OCI-LY7 (cell line): Measurements from ENCODE around the gene STAC3. TPM values are rescaled to one million over a fixed set of nuclear protein-coding genes. Genes with fewer than 3 reads are reported as not detected.

ENCODE experiments used
- BruUV-seq: library from RNA; stranded (reverse); fragments of 400-500 nt; replicated peaks from 2 replicates; lab custom pipeline; 2021; lab: Mats Ljungman, UMichigan
- CTCF ChIA-PET: fragments of 300-600 bp; sonication (Branson Sonifier 250); formaldehyde crosslinking; loops from one replicate; lab custom pipeline; 2022; ENCODE audit warnings: antibody characterized with exemption; ENCODE audit not compliant: unreplicated experiment; lab: Charles Lee
- POLR2A ChIA-PET: fragments of 300-600 bp; sonication (Branson Sonifier 250); formaldehyde crosslinking; loops from one replicate; lab custom pipeline; 2022; ENCODE audit warnings: antibody characterized with exemption; lab: Charles Lee
- DNase-seq: peaks from one replicate; pipeline ENCODE4 v3.0.0-alpha.2; 2015; ENCODE audit warnings: low spot score
- H2AFZ ChIP-seq: fragments of 200-600 bp; sonication (generic), shearing (Covaris generic); 2 replicates; pipeline ENCODE4 v1.6.1; 2014; ENCODE audit warnings: mild to moderate bottlenecking, antibody characterized with exemption, low read length, moderate library complexity
- H3K27ac ChIP-seq: fragments of 200-600 bp; sonication (generic); 2 replicates; pipeline ENCODE4 v1.5.1; 2014; ENCODE audit warnings: mixed run types, low read depth, mild to moderate bottlenecking, moderate library complexity, low read length, inconsistent platforms; ENCODE audit not compliant: poor library complexity, severe bottlenecking
- H3K36me3 ChIP-seq: fragments of 200-600 bp; sonication (generic); 2 replicates; pipeline ENCODE4 v1.6.1; 2014; ENCODE audit warnings: mild to moderate bottlenecking, antibody characterized with exemption, low read length, moderate library complexity, mixed read lengths; ENCODE audit not compliant: insufficient read depth
- H3K4me1 ChIP-seq: fragments of 200-600 bp; sonication (generic); 2 replicates; pipeline ENCODE4 v1.5.1; 2014; ENCODE audit warnings: mild to moderate bottlenecking, low read length; ENCODE audit not compliant: insufficient read depth, poor library complexity, severe bottlenecking
- H3K4me2 ChIP-seq: fragments of 200-600 bp; sonication (generic); 2 replicates; pipeline ENCODE4 v1.6.1; 2014; ENCODE audit warnings: mild to moderate bottlenecking, low read length
- H3K4me3 ChIP-seq: fragments of 200-600 bp; sonication (generic); 2 replicates; pipeline ENCODE4 v1.5.1; 2014; ENCODE audit warnings: mild to moderate bottlenecking, low read depth, low read length; ENCODE audit not compliant: poor library complexity, severe bottlenecking
- H3K79me2 ChIP-seq: fragments of 200-600 bp; sonication (generic); 2 replicates; pipeline ENCODE4 v1.6.1; 2016; ENCODE audit warnings: low read depth, mild to moderate bottlenecking, low read length, moderate library complexity, mixed read lengths; ENCODE audit not compliant: insufficient read depth
- H3K9me2 ChIP-seq: fragments of 200-600 bp; sonication (generic); 2 replicates; pipeline ENCODE4 v1.6.1; 2016; ENCODE audit warnings: mild to moderate bottlenecking, low read length, mixed read lengths; ENCODE audit not compliant: insufficient read depth
- H3K9me3 ChIP-seq: fragments of 200-600 bp; sonication (generic); 2 replicates; pipeline ENCODE4 v1.6.1; 2014; ENCODE audit warnings: mild to moderate bottlenecking, mixed run types, low read length, mixed read lengths
- H4K20me1 ChIP-seq: fragments of 200-600 bp; sonication (generic); 2 replicates; pipeline ENCODE4 v1.6.1; 2014; ENCODE audit warnings: mild to moderate bottlenecking, antibody characterized with exemption, low read length, moderate library complexity, mixed read lengths; ENCODE audit not compliant: insufficient read depth
- EZH2phosphoT487 ChIP-seq: fragments of 200-600 bp; sonication (generic); IDR thresholded peaks from 2 replicates; pipeline ENCODE4 v1.6.1; 2018; ENCODE audit warnings: low read depth, borderline replicate concordance, mild to moderate bottlenecking, mixed run types, antibody characterized with exemption, low read length, moderate library complexity, mixed read lengths
- intact Hi-C: fragments of 100-400 bp; cut with micrococcal nuclease; formaldehyde crosslinking; loops from one replicate; pipeline ENCODE4 v1.10.0; 2022; ENCODE audit not compliant: unreplicated experiment
- total RNA-seq, 2 experiments: library from RNA; depleted of rRNA in 1 of 2; stranded (reverse); fragments of >200 nt in 1 of 2; shearing (Covaris generic) in 1 of 2; gene quantifications; 2 replicates each; pipeline ENCODE4 v1.2.3, GENCODE V29; 2014 to 2022
- TF ChIP-seq, protein P1 (sequence below): fragments of 200-600 bp; sonication (generic); conservative IDR thresholded peaks from 2 replicates; pipeline ENCODE4 v1.5.1; 2014; ENCODE audit warnings: mild to moderate bottlenecking, antibody characterized with exemption, low read length, moderate library complexity, mixed read lengths

Gene STAC3
- total RNA-seq, 2 experiments from 2014 or later = 1.4 to 6.8 TPM

DNA sequence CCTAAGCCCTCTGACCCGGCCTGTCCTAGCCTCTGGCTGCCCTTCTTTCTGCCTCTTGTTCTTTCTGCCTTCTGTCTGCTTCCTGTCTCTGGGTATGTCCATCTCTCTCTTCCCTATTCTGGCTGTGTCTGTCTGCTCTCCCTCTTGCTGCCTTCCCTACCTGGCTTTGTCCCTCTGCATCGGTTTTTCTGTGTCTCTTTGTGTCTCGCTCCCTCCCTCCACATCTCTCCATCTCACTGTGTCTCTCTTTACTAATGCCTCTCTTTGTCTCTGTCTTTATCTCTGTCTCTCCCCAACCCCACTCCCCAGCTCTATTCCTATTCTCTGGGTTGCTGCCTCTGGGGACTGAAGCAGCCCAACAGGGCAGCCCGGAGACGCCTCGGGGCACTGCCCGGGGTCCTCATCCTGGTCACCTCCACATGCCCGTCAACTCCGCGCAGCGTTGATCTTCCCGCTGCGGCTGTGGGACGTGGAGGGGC, 11.4 kb downstream of the STAC3 start:
- ChIA-PET POLR2A (interaction anchor here (1.0 to 7.3 kb wide), 3 partner anchors 9 to 26 kb away, joined by 5 to 69 read pairs (median 17); partner anchors contain the start of gene SHMT2), CTCF (interaction anchor here (2.3 to 4.5 kb wide), 3 partner anchors 10 to 26 kb away, joined by 10 to 32 read pairs (median 18); partner anchors contain the start of gene SHMT2)
- Histone ChIP-seq H2AFZ (peak overlapping the region; percentile 34; the same call in 1 of the 2 replicates), H3K9me3 (no peaks in the 10 kb centered on the region), H3K4me2 (peak overlapping the region; percentile 99), H4K20me1 (no peaks in the 10 kb centered on the region), H3K4me1 (peaks cover 51% of the 10 kb centered on the region), H3K79me2 (no peaks in the 10 kb centered on the region), H3K27ac (peak overlapping the region; percentile 92), H3K36me3 (peaks cover 13% of the 10 kb centered on the region), H3K9me2 (no peaks in the 10 kb centered on the region), H3K4me3 (peak overlapping the region; percentile 74)
- BruUV-seq = TSS peak; percentile 72
- no peak for DNase-seq
- no peak for TF ChIP-seq EZH2phosphoT487
- TF ChIP-seq, protein P1, sequence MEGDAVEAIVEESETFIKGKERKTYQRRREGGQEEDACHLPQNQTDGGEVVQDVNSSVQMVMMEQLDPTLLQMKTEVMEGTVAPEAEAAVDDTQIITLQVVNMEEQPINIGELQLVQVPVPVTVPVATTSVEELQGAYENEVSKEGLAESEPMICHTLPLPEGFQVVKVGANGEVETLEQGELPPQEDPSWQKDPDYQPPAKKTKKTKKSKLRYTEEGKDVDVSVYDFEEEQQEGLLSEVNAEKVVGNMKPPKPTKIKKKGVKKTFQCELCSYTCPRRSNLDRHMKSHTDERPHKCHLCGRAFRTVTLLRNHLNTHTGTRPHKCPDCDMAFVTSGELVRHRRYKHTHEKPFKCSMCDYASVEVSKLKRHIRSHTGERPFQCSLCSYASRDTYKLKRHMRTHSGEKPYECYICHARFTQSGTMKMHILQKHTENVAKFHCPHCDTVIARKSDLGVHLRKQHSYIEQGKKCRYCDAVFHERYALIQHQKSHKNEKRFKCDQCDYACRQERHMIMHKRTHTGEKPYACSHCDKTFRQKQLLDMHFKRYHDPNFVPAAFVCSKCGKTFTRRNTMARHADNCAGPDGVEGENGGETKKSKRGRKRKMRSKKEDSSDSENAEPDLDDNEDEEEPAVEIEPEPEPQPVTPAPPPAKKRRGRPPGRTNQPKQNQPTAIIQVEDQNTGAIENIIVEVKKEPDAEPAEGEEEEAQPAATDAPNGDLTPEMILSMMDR = no peak
- intact Hi-C loops = loop anchor here (1.0 to 5.0 kb wide), 6 partner anchors 25 to 513 kb away; partner anchors contain the start of genes CDK4, DDIT3 and STAT6

DNA sequence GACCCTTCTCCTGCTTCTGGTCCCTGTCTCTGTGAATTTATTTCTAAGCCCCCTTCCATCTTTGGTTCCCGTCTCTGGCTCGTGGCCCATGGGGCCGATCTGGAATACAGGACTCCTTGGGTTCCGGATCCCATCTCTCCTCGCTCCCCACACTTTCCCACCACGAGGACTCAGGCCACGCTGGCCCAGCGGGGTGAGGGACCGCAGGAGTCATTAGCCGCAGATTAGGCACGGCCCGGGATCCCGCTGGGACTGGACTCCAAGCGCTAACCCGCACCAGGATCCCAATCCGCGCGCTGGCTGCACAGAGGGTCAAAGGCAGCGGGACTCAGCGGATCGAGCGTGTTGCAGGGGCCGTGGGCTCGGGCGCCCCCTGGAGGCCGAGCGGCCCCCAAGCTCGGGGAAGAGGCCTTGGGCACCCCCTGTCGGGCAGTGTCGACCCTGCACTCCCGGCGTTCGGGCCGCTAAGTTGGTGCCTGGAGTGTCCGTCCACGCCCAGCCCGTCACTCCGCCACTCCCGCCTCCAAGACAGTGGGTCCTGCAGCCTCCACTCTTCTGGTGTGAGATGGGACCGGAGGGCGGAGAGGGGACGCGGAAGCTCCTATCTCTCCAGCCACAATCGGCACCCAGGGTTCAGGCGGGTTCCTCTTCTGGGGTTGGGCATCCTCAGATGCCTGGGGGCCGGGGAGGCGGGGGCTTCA, 12.0 kb downstream of the STAC3 start:
- CTCF ChIA-PET = interaction anchor here (2.3 to 3.0 kb wide), 2 partner anchors 9 to 25 kb away, joined by 10 to 18 read pairs; partner anchors contain the start of gene SHMT2

More for the DNA sequence above, 12.0 kb downstream of the STAC3 start:
- Histone ChIP-seq H3K36me3 (peaks cover 20% of the 10 kb centered on the region), H3K27ac (peak overlapping the region; percentile 92), H3K9me3 (no peaks in the 10 kb centered on the region), H3K9me2 (no peaks in the 10 kb centered on the region), H3K79me2 (no peaks in the 10 kb centered on the region), H3K4me3 (peak overlapping the region; percentile 74), H3K4me1 (peaks cover 53% of the 10 kb centered on the region), H2AFZ (peak overlapping the region; percentile 43; the same call in 1 of the 2 replicates), H4K20me1 (0 out of 2 replicates have a peak, but pooled peaks cover 2% of the 10 kb centered on the region), H3K4me2 (peak overlapping the region; percentile 99)
- no TSS peak for BruUV-seq
- DNase-seq = peak; percentile 90
- POLR2A ChIA-PET = interaction anchor here (1.0 to 7.3 kb wide), 4 partner anchors 8 to 25 kb away, joined by 5 to 69 read pairs (median 14); partner anchors contain the start of gene SHMT2
- intact Hi-C loops = loop anchor here (1.0 kb wide), 1 partner anchor 25 kb away; no protein-coding TSS in a partner anchor
- TF ChIP-seq, protein P1 = peak; percentile 100
- no peak for TF ChIP-seq EZH2phosphoT487
